Activated gamma-delta T cell treated with Interleukin-2 at 50 U/mL for 16 hours (primary cell): Measurements from ENCODE around the gene CYB5D1.
"Not testable (repeated sequence)": the region's sequence is repeated elsewhere in the genome, so short reads cannot be mapped to it uniquely, and the experiment has no call there.

ENCODE experiments used
- DNase-seq: peaks from one replicate; pipeline ENCODE4 v3.0.0-alpha.2; 2020

Gene CYB5D1

GRCh38 chr17:7857713-7858521 lies at the start of gene CYB5D1:
Gene CYB5D1 (plus strand): TSS chr17:7858003. CDS start chr17:7858135, 132 bp downstream.
- DNase-seq: peak; percentile 86

DNA sequence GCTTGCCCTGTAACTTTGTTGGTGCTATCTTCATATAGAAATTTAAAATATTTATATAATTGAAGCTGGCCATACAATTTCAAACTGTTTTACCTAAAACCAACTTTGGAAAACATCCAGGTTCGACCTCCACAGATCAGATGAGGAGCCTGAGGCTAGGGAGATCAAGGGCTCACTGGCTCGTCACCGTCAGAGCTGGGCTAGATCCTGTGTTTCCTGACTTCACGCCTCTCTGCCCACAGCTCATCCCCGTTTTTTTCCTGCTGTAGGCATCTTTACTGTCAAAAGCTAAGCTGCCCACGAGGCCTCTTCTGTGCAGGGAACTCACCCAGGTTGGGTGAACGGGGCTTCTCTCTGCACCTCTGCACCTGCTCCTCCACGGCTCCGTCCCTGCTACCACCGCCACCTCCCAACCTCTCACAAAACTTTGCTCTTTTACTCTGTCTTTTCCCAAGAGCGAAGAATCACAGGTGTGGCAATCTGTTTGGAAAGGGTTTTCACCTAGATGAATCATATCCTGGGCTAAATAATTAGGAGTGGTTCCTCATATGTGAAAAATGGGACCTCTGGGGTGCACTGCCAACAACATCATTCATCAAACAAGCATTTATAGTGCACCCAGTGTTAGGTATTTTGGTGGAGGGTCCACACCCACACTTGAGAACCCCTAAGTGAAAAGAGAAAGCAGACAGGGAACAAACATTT lies 48.6 kb upstream of the CYB5D1 start:
- no peak for DNase-seq

GRCh38 chr17:7809791-7810343 lies 47.9 kb upstream of the CYB5D1 start:
- DNase-seq: not testable (repeated sequence)

DNA sequence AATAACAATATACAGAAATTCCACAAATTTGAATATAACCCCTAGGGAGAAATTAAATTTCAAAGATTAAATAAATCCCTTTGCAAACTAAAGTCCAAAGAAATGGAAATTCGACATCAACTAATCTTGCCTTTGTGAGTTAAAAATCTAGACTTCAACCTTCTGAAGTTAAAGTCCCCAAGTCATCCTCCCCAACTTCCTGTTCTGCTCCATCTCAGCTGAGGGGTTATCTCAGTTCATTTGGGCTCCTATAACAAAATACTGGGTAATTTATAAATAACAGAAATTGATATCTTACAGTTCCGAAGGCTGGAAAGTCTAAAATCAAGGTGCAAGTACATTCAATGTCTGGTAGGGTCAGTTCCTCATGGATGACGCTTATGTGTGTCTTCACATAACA lies 46.6 kb upstream of the CYB5D1 start:
- DNase-seq: no peak

DNA sequence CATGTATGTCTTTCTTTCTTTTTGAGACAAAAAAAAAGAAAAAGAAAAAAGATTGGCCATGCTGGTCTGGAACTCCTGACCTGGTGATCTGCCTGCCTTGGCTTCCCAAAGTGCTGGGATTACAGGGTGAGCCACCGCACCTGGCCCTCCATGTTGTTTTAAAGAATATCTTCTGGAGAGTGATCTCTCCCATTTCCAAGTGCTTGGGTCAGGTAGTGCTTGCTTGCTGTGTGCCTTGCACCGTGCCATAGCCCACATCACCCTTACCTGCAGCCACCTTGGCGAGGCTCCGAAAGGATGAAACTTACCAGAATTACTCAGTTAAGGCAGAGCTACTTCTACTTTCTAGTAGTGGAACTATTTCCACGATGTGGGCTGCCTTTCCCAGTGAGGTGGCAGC lies 42.8 kb upstream of the CYB5D1 start:
- DNase-seq: no peak

GRCh38 chr17:7816926-7817642 lies 40.7 kb upstream of the CYB5D1 start:
- DNase-seq: no peak

DNA sequence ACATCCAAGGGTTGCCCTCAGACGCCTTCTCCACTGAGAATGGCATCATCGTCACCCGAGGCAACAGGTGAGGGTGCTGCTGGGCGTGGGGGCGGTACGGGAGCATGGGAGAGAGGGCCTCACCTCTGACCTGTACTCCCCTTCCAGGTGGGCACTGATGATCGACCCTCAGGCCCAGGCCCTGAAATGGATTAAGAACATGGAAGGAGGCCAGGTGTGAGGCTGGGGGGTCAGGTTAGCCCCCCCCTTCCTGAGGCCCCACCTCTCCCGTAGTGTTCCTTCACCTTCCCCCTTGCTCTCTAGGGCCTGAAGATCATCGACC lies 40.2 kb upstream of the CYB5D1 start:
- no peak for DNase-seq

- no peak for DNase-seq
Measured at GRCh38 chr17:7818026-7818425, 39.8 kb upstream of the CYB5D1 start.

DNA sequence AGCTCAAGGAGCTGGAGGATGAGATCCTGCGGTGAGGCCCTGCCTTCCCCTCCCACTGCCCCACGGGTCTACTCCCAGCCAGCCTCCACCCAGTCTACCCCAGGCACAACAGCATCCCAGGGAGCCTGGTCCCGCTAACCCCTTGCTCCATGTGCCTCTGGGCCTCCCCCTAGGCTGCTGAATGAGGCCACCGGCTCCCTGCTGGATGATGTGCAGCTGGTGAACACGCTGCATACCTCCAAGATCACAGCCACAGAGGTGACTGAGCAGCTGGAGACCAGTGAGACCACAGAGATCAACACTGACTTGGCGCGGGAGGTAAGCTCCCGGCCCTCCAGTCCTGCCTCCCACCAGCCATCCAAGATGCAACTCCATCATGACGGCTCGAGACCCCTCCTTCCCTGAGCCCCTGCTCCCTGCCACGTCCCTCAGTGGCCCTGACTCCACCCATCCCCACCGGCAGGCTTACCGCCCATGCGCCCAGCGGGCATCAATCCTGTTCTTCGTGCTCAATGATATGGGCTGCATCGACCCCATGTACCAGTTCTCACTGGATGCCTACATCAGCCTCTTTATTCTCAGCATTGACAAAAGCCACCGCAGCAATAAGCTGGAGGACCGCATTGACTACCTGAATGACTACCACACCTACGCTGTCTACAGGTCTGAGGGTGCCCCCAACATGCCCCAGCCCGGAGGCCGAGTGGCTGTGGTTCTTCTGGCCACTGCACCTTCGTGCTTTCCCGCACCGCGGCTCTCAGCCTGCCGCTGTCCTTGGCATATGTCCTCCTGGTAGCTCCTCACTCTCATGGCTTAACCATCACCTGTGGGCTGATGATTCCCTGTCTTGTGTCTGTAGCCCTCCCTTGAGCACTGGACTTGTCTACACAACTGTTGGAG lies 38.8 kb upstream of the CYB5D1 start:
- DNase-seq: no peak

DNA sequence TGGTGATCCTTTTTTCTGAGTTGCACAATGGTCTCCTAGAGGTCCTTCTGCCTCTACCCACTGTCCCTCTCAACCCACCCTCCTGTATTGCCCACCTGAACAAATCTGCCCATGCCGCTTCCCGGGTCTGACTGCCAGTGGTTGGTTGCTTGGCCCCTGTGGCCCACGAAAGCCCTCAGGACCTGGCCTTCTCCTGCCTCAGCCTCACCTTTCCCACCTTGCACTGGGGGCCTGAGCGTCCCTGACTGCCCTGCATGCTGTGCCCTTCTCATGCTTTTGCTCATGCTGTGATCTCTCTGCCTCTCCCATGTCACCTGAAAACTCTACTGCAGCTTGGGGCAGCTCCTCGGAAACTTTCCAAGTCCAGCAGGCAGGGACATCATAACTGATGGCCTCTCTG lies 37.6 kb upstream of the CYB5D1 start:
- DNase-seq: no peak

DNA sequence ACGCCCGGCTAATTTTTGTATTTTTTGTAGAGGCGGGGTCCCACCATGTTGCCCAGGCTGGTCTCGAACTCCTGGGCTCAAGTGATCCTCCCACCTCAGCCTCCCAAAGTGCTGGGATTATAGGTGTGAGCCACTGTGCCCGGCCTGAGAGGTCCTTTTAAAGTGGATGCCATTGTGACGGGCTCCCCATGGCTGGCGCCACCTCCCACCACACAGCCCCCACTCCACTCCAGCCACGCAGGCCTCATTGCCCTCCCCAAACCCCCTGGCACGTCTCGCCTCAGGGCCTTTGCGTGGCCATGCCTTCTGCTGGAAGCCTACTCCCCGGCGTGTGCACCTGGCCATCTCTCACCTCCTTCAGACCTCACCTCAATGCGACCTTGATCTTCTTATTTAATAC lies 35.7 kb upstream of the CYB5D1 start:
- DNase-seq: no peak

DNA sequence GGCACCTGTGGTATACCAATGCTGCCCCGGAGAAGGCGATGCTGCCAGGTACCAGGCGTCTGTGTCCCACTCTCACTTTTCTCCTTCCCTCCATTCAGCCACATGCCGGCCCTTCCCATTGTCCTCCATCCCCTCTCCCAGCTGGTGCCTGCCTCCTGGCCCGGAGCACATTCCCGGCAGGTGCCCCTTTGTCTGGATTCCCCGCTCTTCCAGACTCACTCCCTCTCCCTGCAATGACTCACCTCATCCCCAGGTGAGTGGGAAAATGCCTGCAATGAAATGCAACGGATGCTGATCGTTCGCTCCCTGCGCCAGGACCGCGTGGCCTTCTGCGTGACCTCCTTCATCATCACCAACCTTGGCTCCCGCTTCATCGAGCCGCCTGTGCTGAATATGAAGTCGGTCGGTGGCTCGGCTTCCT lies 34.2 kb upstream of the CYB5D1 start:
- no peak for DNase-seq

- DNase-seq: no peak
Measured at GRCh38 chr17:7824021-7824924, 33.5 kb upstream of the CYB5D1 start.

DNA sequence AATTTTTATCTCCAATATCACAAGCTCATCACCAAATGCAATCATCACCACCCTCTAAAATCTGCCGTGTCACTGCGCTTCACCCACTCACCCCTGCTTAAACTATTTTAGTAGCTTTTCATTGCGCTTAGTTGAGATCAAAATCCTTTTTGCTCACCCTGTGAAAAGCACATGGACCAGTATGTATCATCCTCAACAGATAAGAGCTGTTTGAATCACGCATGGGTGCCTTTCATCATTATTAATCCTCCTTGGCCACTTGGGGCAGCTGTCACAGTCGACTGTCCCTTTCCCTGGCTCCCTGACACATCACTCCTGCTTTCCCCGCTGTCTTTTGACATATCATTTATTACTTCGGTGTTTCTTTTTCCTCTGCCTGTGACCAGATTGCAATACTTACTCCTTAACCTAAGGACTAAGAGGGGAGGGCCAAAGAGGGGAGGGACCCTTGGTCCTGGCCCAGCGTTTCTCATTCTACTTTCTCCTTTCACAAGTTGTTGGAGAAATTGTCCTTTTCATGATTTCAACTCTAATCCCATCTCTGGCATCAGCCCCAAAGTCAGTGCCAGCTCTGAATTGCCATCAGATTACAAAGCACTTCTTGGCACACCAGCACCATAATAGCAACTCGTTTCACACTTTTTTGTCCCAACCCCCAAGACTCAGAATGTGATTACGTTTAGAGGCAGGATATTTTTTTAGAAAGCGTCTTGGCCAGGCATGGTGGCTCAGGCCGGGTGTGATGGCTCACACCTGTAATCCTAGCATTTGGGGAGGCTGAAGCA lies 32.4 kb upstream of the CYB5D1 start:
- DNase-seq: no peak

DNA sequence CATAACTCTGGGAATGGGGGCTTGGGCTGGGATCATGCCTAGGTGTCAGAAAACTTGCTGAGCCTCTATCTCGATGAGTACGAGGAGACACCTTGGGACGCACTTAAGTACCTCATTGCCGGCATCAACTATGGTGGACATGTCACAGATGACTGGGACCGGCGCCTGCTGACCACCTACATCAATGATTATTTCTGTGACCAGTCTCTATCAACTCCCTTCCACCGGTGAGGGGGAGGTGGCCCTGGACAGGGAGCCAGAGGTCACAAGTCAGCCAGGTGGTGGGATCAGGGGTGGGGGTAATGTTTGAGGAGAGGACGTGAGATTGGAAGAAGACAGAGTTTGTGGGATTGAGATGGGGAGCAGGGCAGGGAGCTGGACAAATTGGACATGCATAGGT lies 27.2 kb upstream of the CYB5D1 start:
- no peak for DNase-seq

DNA sequence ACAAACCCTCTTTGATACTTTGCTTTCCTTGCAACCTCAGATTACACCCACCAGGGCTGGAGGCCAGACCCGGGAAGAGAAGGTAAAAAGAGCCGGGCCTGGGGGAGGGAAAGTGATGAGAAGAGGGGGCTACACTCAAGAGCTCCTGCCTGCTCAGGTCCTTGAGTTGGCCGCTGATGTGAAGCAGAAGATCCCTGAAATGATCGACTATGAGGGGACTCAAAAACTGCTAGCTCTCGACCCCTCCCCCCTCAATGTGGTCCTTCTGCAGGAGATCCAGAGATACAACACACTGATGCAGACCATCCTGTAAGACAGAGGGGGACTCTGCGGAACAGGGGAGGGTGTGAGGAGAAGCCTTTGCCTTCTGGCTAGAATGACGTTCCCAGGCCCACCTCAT lies 26.6 kb upstream of the CYB5D1 start:
- no peak for DNase-seq

DNA sequence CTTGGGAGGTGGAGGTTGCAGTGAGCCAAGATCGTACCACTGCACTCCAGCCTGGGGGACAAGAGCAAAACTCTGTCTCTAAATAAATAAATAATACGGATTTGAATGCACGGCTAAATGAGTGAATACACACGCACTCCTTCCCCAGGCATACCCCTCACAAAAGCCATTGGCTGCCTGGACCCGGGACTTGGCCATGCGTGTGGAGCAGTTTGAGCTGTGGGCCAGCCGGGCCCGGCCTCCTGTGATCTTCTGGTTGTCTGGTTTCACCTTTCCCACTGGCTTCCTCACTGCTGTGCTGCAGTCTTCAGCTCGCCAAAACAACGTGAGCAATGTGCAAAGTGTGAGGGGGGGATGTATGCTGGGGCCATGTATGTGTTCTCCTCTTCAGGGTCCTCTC lies 25.4 kb upstream of the CYB5D1 start:
- no peak for DNase-seq

DNA sequence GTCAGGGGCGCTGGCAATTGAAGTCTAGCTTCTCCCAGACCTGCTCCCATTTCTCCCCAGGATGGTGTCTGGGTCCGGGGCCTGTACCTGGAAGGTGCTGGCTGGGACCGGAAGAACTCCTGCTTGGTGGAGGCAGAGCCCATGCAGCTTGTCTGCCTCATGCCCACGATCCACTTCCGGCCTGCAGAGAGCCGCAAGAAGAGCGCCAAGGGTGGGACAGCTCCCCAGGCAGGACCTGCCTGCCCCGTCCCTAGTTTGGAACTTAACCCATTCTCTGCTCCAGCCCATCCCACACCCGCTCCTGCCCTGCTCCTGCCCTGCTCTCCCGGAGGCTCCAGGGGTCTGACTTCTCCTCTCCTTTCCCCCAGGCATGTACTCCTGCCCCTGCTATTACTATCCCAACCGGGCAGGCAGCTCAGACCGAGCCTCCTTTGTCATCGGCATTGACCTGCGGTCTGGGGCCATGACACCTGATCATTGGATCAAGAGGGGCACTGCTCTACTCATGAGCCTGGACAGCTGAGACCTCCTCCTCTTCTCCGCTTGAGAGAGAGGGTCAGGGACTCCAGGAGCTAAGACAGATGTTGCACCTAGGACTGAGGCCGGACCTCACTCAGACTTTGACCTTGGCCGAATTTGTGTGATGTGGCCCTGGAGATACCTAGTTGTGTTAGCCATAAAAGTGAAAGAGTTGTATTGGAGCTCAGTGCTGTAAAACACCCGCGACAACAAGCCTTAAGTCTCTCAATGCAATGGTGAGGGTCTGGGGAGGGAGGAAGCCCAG lies 24.6 kb upstream of the CYB5D1 start:
- DNase-seq: no peak

DNA sequence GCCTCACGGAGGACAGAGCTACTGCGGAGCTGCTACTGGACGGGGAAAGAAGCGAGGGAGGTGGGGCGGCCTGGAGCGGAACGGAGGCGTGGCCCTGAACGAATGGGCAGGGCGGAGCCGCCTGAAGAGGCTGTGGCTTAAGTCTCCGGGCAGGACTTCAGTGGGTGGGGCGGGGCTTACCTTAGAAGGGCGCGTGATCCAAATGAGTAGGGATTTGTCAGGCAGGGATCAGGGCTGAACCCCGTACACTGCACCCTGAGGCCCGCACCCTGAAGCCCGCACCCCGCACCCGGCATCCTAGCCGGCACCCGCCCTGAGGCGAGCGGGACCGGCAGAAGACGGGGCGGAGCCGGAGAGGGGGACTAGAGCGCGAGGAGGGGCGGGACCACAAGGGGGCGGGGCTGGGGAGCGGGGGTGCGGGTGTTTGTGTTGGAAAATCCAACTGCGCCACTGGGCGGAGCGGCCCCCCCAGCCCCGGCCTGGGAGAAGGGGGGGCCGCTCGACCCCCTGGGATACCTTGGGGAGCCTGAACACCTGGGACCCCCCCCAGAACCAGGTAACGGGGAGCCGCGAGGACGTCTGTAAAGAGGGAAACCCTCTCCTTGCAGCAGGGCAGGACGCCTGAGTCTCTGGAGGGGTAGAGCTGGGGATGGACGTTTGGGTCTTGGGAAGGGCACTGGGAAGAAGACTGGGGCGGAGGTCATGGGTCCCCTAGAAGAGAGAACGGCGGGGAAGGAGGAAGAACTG lies 23.8 kb upstream of the CYB5D1 start, which contains the start of gene KDM6B:
KDM6B (plus strand) TSS at position 423 of the 747 bp plus-strand sequence. CDS start 11,338 bp downstream, outside the sequence.
- peak; percentile 82 for DNase-seq
